HCT116 (cell line): ENCODE results near the gene ZNF823. TPM values are rescaled to one million over a fixed set of nuclear protein-coding genes. Genes with fewer than 3 reads are reported as not detected.
A peak's percentile ranks its signal among the peaks of the same experiment; 100 is the strongest.

Experiments used
- ATAC-seq: fragments of 200-7000 bp; cut with Tn5 transposase; 2 replicates; pipeline ENCODE4 v1.9.1; 2020; ENCODE audit warnings: mild to moderate bottlenecking, moderate library complexity
- Bru-seq: library from RNA; stranded (reverse); fragments of 400-500 nt; gene quantifications from one replicate; lab custom pipeline; 2021; lab: Mats Ljungman, UMichigan
- BruChase-seq, 2 experiments: library from RNA; stranded (reverse); fragments of 400-500 nt; gene quantifications; one replicate each; lab custom pipeline; 2021; lab: Mats Ljungman, UMichigan
- BruUV-seq: library from RNA; stranded (reverse); fragments of 400-500 nt; replicated peaks from 2 replicates; lab custom pipeline; 2021; lab: Mats Ljungman, UMichigan
- CTCF ChIA-PET: fragments of 300-600 bp; sonication (Branson Sonifier 250); formaldehyde crosslinking; loops from one replicate; lab custom pipeline; 2021; ENCODE audit warnings: antibody characterized with exemption; lab: Charles Lee
- POLR2A ChIA-PET: fragments of 300-600, 350-600 bp; sonication (Branson Sonifier 250); formaldehyde crosslinking; loops from one replicate; lab custom pipeline; 2021; ENCODE audit warnings: antibody characterized with exemption; lab: Charles Lee
- RAD21 ChIA-PET, 2 experiments: fragments of 300-600 bp; sonication (Branson Sonifier 250); formaldehyde crosslinking; loops; one replicate each; lab custom pipeline; 2023; ENCODE audit warnings: low total read pairs in 2 of 2; ENCODE audit not compliant: uncharacterized antibody in 2 of 2, unreplicated experiment in 2 of 2, low non-redundant PET in 1 of 2; lab: Charles Lee
- DNase-seq: peaks from one replicate; pipeline ENCODE4 v3.0.0-alpha.2; 2010; ENCODE audit warnings: low read depth, low spot score
- H2AFZ ChIP-seq: fragments of 200-600 bp; shearing (Covaris generic), sonication (generic); 2 replicates; pipeline ENCODE4 v1.6.1; 2017; ENCODE audit warnings: low read depth, mixed run types, mixed read lengths, antibody characterized with exemption, low read length; ENCODE audit not compliant: poor library complexity, severe bottlenecking
- H3K27ac ChIP-seq: 2 replicates; pipeline ENCODE4 v1.5.1; 2012; ENCODE audit warnings: low read depth, low read length
- H3K27me3 ChIP-seq: fragments of 200-600 bp; sonication (generic); 2 replicates; pipeline ENCODE4 v1.6.1; 2016; ENCODE audit warnings: mixed run types, low read length, mixed read lengths; ENCODE audit not compliant: insufficient read depth
- H3K36me3 ChIP-seq, 2 experiments: fragments of 200-500 bp in 1 of 2; fragments of 200-600 bp in 1 of 2; sonication (Bioruptor generic) in 1 of 2; sonication (generic) in 1 of 2; 2 replicates each; pipeline versions ENCODE4 v1.5.1 to v1.6.1; 2014 to 2016; ENCODE audit warnings: low read length in 2 of 2, inconsistent platforms in 1 of 2, mixed read lengths in 1 of 2, mixed run types in 1 of 2; ENCODE audit not compliant: insufficient read depth in 2 of 2, control insufficient read depth in 1 of 2
- H3K4me1 ChIP-seq, 2 experiments: fragments of 200-600 bp in 1 of 2; sonication (generic) in 1 of 2; 2 replicates each; pipeline versions ENCODE4 v1.5.1 to v1.6.1; 2012 to 2017; ENCODE audit warnings: low read length in 2 of 2, inconsistent platforms in 1 of 2, mild to moderate bottlenecking in 1 of 2, mixed read lengths in 1 of 2, mixed run types in 1 of 2, moderate library complexity in 1 of 2; ENCODE audit not compliant: insufficient read depth in 2 of 2, control insufficient read depth in 1 of 2
- H3K4me2 ChIP-seq: fragments of 200-600 bp; sonication (generic); 2 replicates; pipeline ENCODE4 v1.6.1; 2017; ENCODE audit warnings: mixed run types, low read length, mixed read lengths
- H3K4me3 ChIP-seq, 2 experiments: fragments of 200-600 bp in 1 of 2; sonication (generic) in 1 of 2; replicated peaks in 1 of 2; 2 replicates each; pipeline ENCODE4 v1.5.1; 2011 to 2016; ENCODE audit warnings: low read length in 2 of 2, control low read depth in 1 of 2, low read depth in 1 of 2, mild to moderate bottlenecking in 1 of 2, mixed read lengths in 1 of 2, mixed run types in 1 of 2
- H3K79me2 ChIP-seq: fragments of 200-600 bp; sonication (generic); 2 replicates; pipeline ENCODE4 v1.6.1; 2017; ENCODE audit warnings: mild to moderate bottlenecking, mixed run types, low read length, moderate library complexity, mixed read lengths; ENCODE audit not compliant: insufficient read depth
- H3K9ac ChIP-seq: fragments of 200-600 bp; sonication (generic); 2 replicates; pipeline ENCODE4 v1.6.1; 2016; ENCODE audit warnings: low read length, mixed read lengths
- H3K9me2 ChIP-seq: fragments of 200-600 bp; sonication (generic), shearing (Covaris generic); 2 replicates; pipeline ENCODE4 v1.6.1; 2017; ENCODE audit warnings: mixed run types, mild to moderate bottlenecking, moderate library complexity; ENCODE audit not compliant: insufficient read depth
- H3K9me3 ChIP-seq, 2 experiments: fragments of 200-500 bp in 1 of 2; fragments of 200-600 bp in 1 of 2; sonication (Bioruptor generic) in 1 of 2; sonication (generic) in 1 of 2; 2 replicates each; pipeline ENCODE4 v1.6.1; 2014 to 2017; ENCODE audit warnings: low read length in 2 of 2, mixed read lengths in 2 of 2, inconsistent platforms in 1 of 2, low read depth in 1 of 2, mild to moderate bottlenecking in 1 of 2, mixed run types in 1 of 2, moderate library complexity in 1 of 2; ENCODE audit not compliant: control insufficient read depth in 1 of 2, insufficient read depth in 1 of 2
- H4K20me1 ChIP-seq: fragments of 200-600 bp; sonication (generic), shearing (Covaris generic); 2 replicates; pipeline ENCODE4 v1.6.1; 2017; ENCODE audit warnings: mixed run types, mild to moderate bottlenecking, moderate library complexity; ENCODE audit not compliant: insufficient read depth
- EGR1 ChIP-seq: IDR thresholded peaks from 2 replicates; pipeline ENCODE4 v1.6.1; 2012; ENCODE audit warnings: low read depth
- ELF1 ChIP-seq: IDR thresholded peaks from 2 replicates; pipeline ENCODE4 v1.6.1; 2012; ENCODE audit warnings: low read depth, borderline replicate concordance
- EZH2phosphoT487 ChIP-seq: fragments of 200-600 bp; IDR thresholded peaks from 2 replicates; pipeline ENCODE4 v1.6.1; 2018; ENCODE audit warnings: antibody characterized with exemption, borderline replicate concordance
- POLR2A ChIP-seq: IDR thresholded peaks from 2 replicates; pipeline ENCODE4 v1.7.0; 2011; ENCODE audit warnings: borderline replicate concordance; ENCODE audit not compliant: insufficient read depth, insufficient read length; ENCODE audit errors: extremely low read depth
- POLR2AphosphoS5 ChIP-seq: IDR thresholded peaks from 2 replicates; pipeline ENCODE4 v1.6.1; 2011; ENCODE audit warnings: mild to moderate bottlenecking, low read depth, low read length, moderate library complexity
- SIN3A ChIP-seq: IDR thresholded peaks from 2 replicates; pipeline ENCODE4 v1.6.1; 2012; ENCODE audit warnings: low read depth
- SP1 ChIP-seq: IDR thresholded peaks from 2 replicates; pipeline ENCODE4 v1.6.1; 2012; ENCODE audit warnings: low read depth
- TCF7L2 ChIP-seq: IDR thresholded peaks from 2 replicates; pipeline ENCODE4 v1.7.0; 2011; ENCODE audit warnings: borderline replicate concordance, inconsistent platforms; ENCODE audit not compliant: insufficient read depth, insufficient read length; ENCODE audit errors: extremely low read depth
- YY1 ChIP-seq: IDR thresholded peaks from 2 replicates; pipeline ENCODE4 v1.6.1; 2011; ENCODE audit warnings: low read length, low read depth, moderate library complexity, mild to moderate bottlenecking; ENCODE audit not compliant: insufficient replicate concordance; ENCODE audit errors: extremely low read depth
- ZNF274 ChIP-seq: fragments of 200-500 bp; sonication (Bioruptor generic); IDR thresholded peaks from 2 replicates; pipeline ENCODE4 v1.6.1; 2014; ENCODE audit warnings: mild to moderate bottlenecking, low read depth, low read length, inconsistent platforms
- intact Hi-C: fragments of 100-400 bp; cut with micrococcal nuclease; formaldehyde crosslinking; loops from 2 replicates; pipeline ENCODE4 v1.10.0; 2022
- long read RNA-seq: library from polyadenylated mRNA; unstranded; transcript quantifications from one replicate; pipeline ENCODE4 v2.0.0, GENCODE V29; 2021; ENCODE audit not compliant: unreplicated experiment
- polyA plus RNA-seq: library from polyadenylated mRNA; unstranded; fragments of >200 nt; gene quantifications from 2 replicates; pipeline ENCODE4 v1.2.1, GENCODE V29; 2012; ENCODE audit warnings: missing spikeins
- total RNA-seq: library from RNA; stranded (reverse); gene quantifications from one replicate; pipeline ENCODE4 v1.2.1, GENCODE V29; 2021; ENCODE audit not compliant: unreplicated experiment
- TF ChIP-seq, protein P1 (sequence below), 3 experiments: fragments of 200-600 bp in 1 of 3; sonication (generic) in 1 of 3; IDR thresholded peaks in 2 of 3; conservative IDR thresholded peaks in 1 of 3; 2 replicates each; pipeline ENCODE4 v1.5.1; 2012 to 2017; ENCODE audit warnings: low read depth in 2 of 3, low read length in 2 of 3, antibody characterized with exemption in 1 of 3, borderline replicate concordance in 1 of 3, control low read depth in 1 of 3, mild to moderate bottlenecking in 1 of 3, mixed read lengths in 1 of 3, mixed run types in 1 of 3, moderate library complexity in 1 of 3; ENCODE audit not compliant: insufficient read depth in 1 of 3
- TF ChIP-seq, protein P2 (sequence below): IDR thresholded peaks from 2 replicates; pipeline ENCODE4 v1.6.1; 2012
- TF ChIP-seq, protein P3 (sequence below): IDR thresholded peaks from 2 replicates; pipeline ENCODE4 v1.6.1; 2011; ENCODE audit warnings: mild to moderate bottlenecking, low read length, moderate library complexity; ENCODE audit not compliant: insufficient replicate concordance; ENCODE audit errors: extremely low read depth
- TF ChIP-seq, protein P4 (sequence below): IDR thresholded peaks from 2 replicates; pipeline ENCODE4 v1.6.1; 2012; ENCODE audit warnings: low read depth

Gene ZNF823
- total RNA-seq (4.7 TPM), Bru-seq, nascent RNA (percentile 61 among the genes with signal in this experiment), BruChase-seq, experiment 1, labeled RNA remaining after a 6-hour chase (percentile 57 among the genes with signal in this experiment), BruChase-seq, experiment 2, labeled RNA remaining after a 2-hour chase (percentile 66 among the genes with signal in this experiment)
- 2.1 and 3.2 TPM in 2 replicates for polyA plus RNA-seq
- long read RNA-seq, transcript ZNF823-201 (4 exons, 2,423 nt): major isoform, 7 of 11 reads
- long read RNA-seq, partial matches to known transcripts: 0 of 11 reads
- long read RNA-seq, other reads (novel, unspliced or antisense): 4 of 11 reads

DNA sequence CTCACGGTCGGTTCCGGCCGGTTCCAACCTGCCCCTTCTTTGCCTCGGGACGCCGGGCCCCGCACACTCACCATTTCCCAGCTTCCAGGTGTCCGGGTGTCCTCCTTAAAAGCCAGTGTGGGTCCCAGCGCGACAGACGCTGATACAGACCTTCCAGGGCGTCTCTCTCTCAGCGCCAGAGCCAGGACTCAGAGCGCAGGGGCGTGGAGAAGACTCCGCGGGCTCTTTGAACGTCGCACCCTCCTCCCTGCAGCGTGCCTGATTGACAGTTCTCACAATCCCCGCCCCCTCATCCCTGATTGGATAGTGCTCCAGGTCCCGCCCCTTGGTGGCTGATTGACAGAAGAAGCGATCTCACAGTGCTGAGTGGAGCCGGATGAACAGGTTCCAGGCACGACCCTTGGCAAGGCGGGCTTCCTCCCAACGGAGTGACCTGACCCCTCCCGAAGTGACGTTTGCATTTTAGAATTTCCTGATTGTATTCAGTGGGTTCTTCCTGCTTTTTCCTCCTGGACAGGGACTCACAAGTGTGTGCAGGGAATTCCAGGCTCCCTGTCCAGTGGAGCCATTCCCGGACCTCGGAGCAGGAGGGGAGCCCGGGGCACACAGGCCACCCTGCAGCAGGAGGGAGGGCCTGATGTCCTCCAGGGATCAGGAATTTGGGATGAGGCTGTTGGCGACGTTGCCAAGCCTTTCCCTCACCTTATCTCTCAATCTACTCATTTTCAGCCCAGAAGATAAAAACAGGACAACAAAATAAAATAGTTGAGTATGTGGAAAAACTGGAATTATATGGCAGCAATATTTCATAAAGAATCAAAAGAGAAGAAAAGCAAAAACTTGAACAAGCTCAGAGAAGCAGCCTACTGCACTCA is at the start of gene ZNF823:
Gene ZNF823 (minus strand): TSS at position 201 of the 875 bp plus-strand sequence. CDS start 127 bp downstream, at position 74.
- peak within 1 kb of the TSS; percentile 89 for H3K9ac ChIP-seq
- H3K4me3 ChIP-seq: peak within 1 kb of the TSS; percentile 89 to 91
- peaks cover 31% of the 10 kb centered on the region for H3K79me2 ChIP-seq
- TSS peak; percentile 95 for BruUV-seq
- intact Hi-C loops: loop anchor here (2.0 to 5.0 kb wide), 2 partner anchors 47 to 662 kb away; partner anchors contain the start of gene ZNF799
- ChIA-PET RAD21 (no interaction called here), CTCF (no interaction called here), POLR2A (interaction anchor here (2.3 kb wide), 1 partner anchor 44 kb away, joined by 5 read pairs; no protein-coding TSS in a partner anchor)
- ATAC-seq: peak; percentile 93
- DNase-seq: peak; percentile 99
- no peaks in the 10 kb centered on the region for H3K9me2 ChIP-seq
- peak within 1 kb of the TSS; percentile 89 for H3K4me2 ChIP-seq
- no peaks in the 10 kb centered on the region for H3K36me3 ChIP-seq
- peak within 1 kb of the TSS; percentile 82 for H3K27ac ChIP-seq
- no peaks in the 10 kb centered on the region for H3K9me3 ChIP-seq
- no peaks in the 10 kb centered on the region for H4K20me1 ChIP-seq
- peak within 1 kb of the TSS; percentile 62 for H2AFZ ChIP-seq
- H3K27me3 ChIP-seq: no peaks in the 10 kb centered on the region
- peaks cover 16 to 29% of the 10 kb centered on the region in 2 experiments for H3K4me1 ChIP-seq
- TF ChIP-seq ELF1: peak; percentile 60; the same call in 1 of the 2 replicates
- peak; percentile 99 for TF ChIP-seq TCF7L2
- TF ChIP-seq POLR2A: peak; percentile 39
- no peak for TF ChIP-seq EZH2phosphoT487
- TF ChIP-seq, protein P1, sequence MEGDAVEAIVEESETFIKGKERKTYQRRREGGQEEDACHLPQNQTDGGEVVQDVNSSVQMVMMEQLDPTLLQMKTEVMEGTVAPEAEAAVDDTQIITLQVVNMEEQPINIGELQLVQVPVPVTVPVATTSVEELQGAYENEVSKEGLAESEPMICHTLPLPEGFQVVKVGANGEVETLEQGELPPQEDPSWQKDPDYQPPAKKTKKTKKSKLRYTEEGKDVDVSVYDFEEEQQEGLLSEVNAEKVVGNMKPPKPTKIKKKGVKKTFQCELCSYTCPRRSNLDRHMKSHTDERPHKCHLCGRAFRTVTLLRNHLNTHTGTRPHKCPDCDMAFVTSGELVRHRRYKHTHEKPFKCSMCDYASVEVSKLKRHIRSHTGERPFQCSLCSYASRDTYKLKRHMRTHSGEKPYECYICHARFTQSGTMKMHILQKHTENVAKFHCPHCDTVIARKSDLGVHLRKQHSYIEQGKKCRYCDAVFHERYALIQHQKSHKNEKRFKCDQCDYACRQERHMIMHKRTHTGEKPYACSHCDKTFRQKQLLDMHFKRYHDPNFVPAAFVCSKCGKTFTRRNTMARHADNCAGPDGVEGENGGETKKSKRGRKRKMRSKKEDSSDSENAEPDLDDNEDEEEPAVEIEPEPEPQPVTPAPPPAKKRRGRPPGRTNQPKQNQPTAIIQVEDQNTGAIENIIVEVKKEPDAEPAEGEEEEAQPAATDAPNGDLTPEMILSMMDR (IDR thresholded peaks at IDR 0.05 in 2 of 3, conservative IDR thresholded peaks at IDR 0.05 in 1 of 3; ENCODE audit: borderline replicate concordance in 1 of 3, insufficient read depth in 1 of 3, low read depth in 2 of 3, low read length in 2 of 3): no peak
- TF ChIP-seq YY1: no peak
- TF ChIP-seq, protein P2, sequence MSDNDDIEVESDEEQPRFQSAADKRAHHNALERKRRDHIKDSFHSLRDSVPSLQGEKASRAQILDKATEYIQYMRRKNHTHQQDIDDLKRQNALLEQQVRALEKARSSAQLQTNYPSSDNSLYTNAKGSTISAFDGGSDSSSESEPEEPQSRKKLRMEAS: peak; percentile 71; the same call in 1 of the 2 replicates
- TF ChIP-seq SP1: peak; percentile 98
- TF ChIP-seq ZNF274: no peak
- TF ChIP-seq, protein P3, sequence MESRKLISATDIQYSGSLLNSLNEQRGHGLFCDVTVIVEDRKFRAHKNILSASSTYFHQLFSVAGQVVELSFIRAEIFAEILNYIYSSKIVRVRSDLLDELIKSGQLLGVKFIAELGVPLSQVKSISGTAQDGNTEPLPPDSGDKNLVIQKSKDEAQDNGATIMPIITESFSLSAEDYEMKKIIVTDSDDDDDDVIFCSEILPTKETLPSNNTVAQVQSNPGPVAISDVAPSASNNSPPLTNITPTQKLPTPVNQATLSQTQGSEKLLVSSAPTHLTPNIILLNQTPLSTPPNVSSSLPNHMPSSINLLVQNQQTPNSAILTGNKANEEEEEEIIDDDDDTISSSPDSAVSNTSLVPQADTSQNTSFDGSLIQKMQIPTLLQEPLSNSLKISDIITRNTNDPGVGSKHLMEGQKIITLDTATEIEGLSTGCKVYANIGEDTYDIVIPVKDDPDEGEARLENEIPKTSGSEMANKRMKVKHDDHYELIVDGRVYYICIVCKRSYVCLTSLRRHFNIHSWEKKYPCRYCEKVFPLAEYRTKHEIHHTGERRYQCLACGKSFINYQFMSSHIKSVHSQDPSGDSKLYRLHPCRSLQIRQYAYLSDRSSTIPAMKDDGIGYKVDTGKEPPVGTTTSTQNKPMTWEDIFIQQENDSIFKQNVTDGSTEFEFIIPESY: no peak
- TF ChIP-seq EGR1: peak; percentile 62; the same call in 1 of the 2 replicates
- peak; percentile 87 for TF ChIP-seq POLR2AphosphoS5
- TF ChIP-seq, protein P4, sequence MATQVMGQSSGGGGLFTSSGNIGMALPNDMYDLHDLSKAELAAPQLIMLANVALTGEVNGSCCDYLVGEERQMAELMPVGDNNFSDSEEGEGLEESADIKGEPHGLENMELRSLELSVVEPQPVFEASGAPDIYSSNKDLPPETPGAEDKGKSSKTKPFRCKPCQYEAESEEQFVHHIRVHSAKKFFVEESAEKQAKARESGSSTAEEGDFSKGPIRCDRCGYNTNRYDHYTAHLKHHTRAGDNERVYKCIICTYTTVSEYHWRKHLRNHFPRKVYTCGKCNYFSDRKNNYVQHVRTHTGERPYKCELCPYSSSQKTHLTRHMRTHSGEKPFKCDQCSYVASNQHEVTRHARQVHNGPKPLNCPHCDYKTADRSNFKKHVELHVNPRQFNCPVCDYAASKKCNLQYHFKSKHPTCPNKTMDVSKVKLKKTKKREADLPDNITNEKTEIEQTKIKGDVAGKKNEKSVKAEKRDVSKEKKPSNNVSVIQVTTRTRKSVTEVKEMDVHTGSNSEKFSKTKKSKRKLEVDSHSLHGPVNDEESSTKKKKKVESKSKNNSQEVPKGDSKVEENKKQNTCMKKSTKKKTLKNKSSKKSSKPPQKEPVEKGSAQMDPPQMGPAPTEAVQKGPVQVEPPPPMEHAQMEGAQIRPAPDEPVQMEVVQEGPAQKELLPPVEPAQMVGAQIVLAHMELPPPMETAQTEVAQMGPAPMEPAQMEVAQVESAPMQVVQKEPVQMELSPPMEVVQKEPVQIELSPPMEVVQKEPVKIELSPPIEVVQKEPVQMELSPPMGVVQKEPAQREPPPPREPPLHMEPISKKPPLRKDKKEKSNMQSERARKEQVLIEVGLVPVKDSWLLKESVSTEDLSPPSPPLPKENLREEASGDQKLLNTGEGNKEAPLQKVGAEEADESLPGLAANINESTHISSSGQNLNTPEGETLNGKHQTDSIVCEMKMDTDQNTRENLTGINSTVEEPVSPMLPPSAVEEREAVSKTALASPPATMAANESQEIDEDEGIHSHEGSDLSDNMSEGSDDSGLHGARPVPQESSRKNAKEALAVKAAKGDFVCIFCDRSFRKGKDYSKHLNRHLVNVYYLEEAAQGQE: no peak
- TF ChIP-seq SIN3A: peak; percentile 74
